ENCODE results near the gene CDK19.

- TF ChIP-seq MEF2A (IDR thresholded peaks at IDR 0.05; ENCODE audit: borderline replicate concordance, low read depth), result no peak
- TF ChIP-seq, protein P1, sequence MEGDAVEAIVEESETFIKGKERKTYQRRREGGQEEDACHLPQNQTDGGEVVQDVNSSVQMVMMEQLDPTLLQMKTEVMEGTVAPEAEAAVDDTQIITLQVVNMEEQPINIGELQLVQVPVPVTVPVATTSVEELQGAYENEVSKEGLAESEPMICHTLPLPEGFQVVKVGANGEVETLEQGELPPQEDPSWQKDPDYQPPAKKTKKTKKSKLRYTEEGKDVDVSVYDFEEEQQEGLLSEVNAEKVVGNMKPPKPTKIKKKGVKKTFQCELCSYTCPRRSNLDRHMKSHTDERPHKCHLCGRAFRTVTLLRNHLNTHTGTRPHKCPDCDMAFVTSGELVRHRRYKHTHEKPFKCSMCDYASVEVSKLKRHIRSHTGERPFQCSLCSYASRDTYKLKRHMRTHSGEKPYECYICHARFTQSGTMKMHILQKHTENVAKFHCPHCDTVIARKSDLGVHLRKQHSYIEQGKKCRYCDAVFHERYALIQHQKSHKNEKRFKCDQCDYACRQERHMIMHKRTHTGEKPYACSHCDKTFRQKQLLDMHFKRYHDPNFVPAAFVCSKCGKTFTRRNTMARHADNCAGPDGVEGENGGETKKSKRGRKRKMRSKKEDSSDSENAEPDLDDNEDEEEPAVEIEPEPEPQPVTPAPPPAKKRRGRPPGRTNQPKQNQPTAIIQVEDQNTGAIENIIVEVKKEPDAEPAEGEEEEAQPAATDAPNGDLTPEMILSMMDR (IDR thresholded peaks at IDR 0.05), result no peak
These were observed 158.8 kb downstream of the CDK19 start for GRCh38 chr6:110656492-110656891.

All from SK-N-SH (cell line).